ENCODE data around the gene ZNF536.

DNA sequence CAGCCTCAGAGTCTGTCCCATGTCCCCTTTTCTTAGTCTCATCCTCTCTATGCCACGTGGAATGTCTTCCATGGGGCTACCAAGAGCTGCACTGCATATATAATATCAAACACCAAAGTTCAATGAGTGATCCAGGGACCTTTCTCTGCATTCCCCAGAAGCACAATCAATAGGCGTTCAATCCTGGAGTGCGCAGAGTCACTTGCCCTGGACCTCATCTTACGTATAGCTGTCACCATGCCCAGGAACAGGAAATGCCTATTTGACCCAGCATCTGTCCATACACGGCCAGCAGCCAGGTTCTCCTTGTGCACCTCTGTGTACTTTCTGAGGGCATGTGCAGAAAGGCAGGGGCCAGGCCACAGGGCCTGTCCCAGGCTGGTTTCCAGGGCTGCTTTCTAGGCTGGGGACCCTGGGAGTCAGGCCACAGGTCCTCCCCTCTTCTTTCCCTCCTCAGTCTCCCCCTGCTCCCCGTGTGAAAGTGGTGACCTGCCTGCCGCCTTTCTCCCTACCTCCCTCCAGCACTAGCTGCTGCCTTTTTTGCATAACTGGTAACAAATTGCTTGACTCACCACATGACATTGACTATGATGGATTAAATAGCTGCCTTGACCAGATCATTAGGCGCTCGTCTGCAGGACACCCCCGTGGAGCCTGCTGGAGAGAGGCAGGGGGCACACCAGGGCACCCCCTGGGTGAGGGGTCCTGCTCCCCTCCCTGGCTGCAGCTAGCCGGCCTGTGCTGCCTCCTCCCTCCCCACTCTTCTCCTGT is 222.0 kb downstream of the ZNF536 start:
- TF ChIP-seq, protein P1, sequence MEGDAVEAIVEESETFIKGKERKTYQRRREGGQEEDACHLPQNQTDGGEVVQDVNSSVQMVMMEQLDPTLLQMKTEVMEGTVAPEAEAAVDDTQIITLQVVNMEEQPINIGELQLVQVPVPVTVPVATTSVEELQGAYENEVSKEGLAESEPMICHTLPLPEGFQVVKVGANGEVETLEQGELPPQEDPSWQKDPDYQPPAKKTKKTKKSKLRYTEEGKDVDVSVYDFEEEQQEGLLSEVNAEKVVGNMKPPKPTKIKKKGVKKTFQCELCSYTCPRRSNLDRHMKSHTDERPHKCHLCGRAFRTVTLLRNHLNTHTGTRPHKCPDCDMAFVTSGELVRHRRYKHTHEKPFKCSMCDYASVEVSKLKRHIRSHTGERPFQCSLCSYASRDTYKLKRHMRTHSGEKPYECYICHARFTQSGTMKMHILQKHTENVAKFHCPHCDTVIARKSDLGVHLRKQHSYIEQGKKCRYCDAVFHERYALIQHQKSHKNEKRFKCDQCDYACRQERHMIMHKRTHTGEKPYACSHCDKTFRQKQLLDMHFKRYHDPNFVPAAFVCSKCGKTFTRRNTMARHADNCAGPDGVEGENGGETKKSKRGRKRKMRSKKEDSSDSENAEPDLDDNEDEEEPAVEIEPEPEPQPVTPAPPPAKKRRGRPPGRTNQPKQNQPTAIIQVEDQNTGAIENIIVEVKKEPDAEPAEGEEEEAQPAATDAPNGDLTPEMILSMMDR (IDR thresholded peaks at IDR 0.05): no peak
- no peak for TF ChIP-seq POLR2A (IDR thresholded peaks at IDR 0.05)

Data from right lobe of liver (tissue), 4 donors.